GM13977 (cell line): ENCODE data around the gene TPM2.
"Not testable (repeated sequence)": the region's sequence is repeated elsewhere in the genome, so short reads cannot be mapped to it uniquely, and the experiment has no call there.

Experiments
- DNase-seq: peaks from one replicate; pipeline ENCODE4 v3.0.0; 2012; ENCODE audit warnings: low spot score
- in situ Hi-C: fragments of 300-500 bp; cut with MboI; formaldehyde crosslinking; loops from one replicate; pipeline ENCODE4 v1.12.0; 2022; ENCODE audit warnings: low sequenced_read_pairs, low pct_unique_long_range_greater_than_20kb, mixed read lengths, inconsistent platforms; ENCODE audit not compliant: unreplicated experiment
- TF ChIP-seq, protein P1 (sequence below): IDR thresholded peaks from 2 replicates; pipeline ENCODE4 v1.5.1; 2012; ENCODE audit warnings: mild to moderate bottlenecking, control low read depth; ENCODE audit not compliant: insufficient read depth; ENCODE audit errors: extremely low read depth, missing control alignments

The TPM2 gene

DNA sequence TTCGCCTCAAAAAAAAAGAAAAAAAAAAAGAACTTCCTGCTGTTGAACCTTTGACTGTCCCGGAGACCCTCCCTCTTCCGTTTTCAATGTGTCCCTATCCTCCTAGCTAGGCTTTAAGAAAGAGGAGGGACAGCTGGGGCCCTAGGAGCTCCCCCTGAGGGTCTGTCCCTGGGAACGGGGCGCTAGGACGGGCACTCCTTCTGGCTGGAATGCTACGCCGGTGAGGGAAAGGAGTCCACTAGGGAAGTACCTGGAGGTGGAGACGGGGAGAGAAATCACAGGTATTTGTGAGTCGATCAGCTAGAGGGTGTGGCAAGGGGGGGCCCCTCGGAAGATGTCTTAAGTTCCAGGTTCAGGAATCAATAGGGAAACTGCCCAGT, 43.6 kb downstream of the TPM2 start:
- TF ChIP-seq, protein P1, sequence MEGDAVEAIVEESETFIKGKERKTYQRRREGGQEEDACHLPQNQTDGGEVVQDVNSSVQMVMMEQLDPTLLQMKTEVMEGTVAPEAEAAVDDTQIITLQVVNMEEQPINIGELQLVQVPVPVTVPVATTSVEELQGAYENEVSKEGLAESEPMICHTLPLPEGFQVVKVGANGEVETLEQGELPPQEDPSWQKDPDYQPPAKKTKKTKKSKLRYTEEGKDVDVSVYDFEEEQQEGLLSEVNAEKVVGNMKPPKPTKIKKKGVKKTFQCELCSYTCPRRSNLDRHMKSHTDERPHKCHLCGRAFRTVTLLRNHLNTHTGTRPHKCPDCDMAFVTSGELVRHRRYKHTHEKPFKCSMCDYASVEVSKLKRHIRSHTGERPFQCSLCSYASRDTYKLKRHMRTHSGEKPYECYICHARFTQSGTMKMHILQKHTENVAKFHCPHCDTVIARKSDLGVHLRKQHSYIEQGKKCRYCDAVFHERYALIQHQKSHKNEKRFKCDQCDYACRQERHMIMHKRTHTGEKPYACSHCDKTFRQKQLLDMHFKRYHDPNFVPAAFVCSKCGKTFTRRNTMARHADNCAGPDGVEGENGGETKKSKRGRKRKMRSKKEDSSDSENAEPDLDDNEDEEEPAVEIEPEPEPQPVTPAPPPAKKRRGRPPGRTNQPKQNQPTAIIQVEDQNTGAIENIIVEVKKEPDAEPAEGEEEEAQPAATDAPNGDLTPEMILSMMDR, result no peak
- DNase-seq, result peak; percentile 24
- in situ Hi-C loops, result no loop called here

DNA sequence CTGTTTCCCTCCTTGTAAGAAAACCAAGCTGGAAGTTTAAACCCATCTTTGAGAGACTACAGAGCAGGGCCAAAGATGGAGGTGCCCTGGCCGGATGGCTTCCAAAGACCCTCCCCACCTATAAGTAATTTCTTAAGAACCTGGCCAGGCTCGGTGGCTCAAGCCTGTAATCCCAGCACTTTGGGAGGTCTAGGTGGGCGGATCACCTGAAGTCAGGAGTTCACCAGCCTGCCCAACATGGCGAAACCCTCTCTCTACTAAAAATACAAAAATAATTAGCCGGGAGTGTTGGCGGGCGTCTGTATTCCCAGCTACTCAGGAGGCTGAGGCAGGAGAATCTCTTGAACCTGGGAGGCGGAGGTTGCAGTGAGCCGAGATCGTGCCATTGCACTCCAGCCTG, 44.0 kb downstream of the TPM2 start:
- DNase-seq, in situ Hi-C loops: not testable (repeated sequence)

DNA sequence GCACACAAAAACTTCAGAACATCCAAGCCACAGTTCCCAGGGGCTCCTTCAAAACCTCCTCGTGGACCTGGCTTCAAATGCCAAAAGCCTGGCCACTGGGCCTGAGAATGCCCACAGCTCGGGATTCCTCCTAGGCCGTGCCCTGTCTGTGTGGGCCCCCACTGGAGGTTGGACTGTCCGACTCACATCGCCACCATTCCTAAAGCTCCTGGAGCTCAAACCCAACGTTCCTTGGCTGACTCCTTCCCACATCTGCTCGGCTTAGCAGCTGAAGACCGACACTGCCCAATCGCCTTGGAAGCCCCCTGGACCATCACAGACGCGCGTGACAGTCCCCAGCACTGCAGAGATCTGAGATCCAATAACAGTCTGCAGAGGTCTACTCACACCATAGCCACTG, 46.7 kb downstream of the TPM2 start:
- DNase-seq, result no peak
- in situ Hi-C loops, result no loop called here
- TF ChIP-seq, protein P1, result no peak

DNA sequence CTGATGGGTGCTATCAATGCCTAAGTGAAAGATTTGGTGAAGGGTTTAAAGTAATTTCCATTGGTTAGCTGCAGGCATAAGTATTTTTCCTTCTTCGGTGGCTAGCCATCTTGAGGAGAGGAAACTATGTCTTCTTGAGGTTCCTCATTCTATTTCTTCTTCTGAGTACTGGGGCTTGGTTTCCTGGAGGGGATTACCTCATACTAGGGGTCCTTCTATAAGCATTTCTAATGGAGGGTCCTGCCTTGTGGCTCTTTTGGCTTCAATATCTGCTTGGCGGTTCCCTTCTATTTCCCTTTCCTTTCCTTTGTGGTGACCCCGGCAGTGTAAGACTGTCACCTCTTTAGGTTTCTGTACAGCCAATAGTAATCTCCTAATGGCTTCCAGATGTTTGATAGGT, 48.2 kb downstream of the TPM2 start:
- DNase-seq, in situ Hi-C loops: not testable (repeated sequence)

DNA sequence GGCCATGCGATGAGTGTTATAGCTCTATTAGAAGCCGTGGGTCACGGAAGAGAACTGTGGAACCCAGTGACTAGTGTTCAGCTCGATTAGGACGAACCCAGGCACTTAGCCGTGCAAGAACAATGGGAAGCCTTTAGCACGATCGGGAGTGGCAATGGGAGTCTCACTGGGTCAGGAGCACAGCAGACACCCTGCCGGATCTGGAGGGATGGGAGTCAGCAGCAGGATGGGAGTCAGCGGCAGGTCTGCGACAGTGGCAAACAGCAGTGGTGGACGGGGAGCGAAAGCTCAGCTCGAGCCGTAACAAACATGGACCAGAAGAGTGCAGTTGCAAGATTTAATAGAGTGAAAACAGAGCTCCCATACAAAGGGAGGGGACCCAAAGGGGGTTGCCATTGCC, 49.3 kb downstream of the TPM2 start:
- DNase-seq, in situ Hi-C loops: not testable (repeated sequence)

DNA sequence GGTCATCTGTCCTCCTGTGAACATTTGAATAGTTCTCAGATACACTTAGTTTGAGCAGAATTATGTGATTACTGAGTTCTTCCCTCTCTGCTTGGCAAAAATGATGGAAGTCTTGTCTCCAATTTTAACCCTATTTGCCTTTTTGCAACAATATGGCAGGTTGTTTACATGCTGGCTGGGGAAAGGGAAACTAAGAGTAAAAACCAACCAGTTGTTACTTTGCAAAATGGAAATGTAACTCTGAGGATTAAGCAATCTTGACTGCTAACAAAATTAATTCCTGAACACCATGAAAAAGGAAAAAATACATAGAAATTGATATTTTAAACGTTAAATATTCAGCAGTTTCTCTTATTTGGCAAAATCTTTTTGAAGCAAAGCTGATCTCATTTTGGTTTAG, 50.1 kb downstream of the TPM2 start:
- TF ChIP-seq, protein P1, result no peak
- DNase-seq, result no peak
- in situ Hi-C loops, result no loop called here

DNA sequence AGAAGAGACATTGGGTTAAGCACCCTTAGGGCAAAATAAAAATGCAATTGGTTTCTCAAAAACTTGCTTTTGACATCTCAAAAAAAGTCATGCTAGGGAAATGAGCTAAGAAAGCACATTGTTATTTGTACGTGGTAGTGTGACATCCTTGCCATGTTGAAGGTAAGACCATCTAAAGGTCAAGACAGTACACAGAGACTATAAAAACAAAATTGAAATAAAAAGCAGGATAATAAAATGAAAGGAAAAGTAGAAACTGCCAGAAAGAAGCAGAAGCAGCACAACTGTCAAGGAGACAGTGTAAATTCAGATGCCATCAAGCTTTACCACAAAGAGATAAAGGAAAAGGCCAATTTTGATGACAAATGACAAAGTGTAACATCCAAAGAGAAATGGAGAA, 50.5 kb downstream of the TPM2 start:
- DNase-seq, in situ Hi-C loops: not testable (repeated sequence)

DNA sequence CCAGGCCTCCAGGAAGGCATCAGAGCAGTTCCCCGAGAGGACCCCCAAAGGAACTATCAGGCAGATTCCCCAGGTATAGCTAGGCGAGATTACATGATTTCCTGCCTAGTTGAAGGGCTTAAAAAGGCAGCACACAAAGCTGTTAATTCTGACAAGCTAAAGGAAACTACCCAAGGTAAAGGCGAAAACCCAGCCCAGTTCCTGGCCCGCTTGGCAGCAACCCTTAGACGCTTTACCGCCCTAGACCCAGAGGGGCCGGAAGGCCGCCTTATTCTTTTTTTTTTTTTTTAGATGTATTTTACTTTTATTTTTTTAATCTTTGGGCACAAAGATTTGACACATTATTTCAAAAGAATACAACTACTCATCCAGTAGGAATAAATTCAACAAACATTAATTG, 51.0 kb downstream of the TPM2 start:
- DNase-seq, in situ Hi-C loops: not testable (repeated sequence)

DNA sequence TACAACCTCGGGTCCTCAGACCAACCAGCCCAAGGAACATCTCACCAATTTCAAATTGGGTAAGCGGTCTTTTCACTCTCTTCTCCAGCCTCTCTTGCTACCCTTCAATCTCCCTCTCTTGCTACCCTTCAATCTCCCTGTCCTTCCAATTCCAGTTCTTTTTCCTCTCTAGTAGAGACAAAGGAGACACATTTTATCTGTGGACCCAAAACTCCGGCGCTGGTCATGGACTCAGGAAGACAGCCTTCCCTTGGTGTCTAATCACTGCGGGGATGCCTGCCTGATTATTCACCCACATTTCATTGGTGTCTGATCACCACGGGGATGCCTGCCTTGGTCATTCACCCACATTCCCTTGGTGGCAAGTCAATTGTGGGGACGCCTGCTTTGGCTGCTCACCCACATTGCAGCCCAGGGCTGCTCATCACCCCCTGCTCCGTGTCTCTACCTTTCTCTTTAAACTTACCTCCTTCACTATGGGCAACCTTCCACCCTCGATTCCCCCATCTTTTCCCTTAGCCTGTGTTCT, 52.2 kb downstream of the TPM2 start:
- DNase-seq, in situ Hi-C loops: not testable (repeated sequence)

DNA sequence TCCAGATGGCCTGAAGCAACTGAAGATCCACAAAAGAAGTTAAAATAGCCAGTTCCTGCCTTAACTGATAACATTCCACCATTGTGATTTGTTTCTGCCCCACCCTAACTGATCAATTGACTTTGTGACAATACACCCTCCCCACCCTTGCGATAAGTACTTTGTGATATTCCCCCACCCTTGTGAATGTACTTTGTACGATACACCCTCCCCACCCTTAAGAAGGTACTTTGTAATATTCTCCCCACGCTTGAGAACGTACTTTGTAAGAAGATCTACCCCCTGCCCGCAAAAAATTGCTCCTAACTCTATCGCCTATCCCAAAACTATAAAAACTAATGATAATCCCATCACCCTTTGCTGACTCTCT, 52.9 kb downstream of the TPM2 start:
- DNase-seq, in situ Hi-C loops: not testable (repeated sequence)
